Epithelial cell of esophagus (primary cell): ENCODE data around the gene SLC28A3.

ENCODE experiments used
- DNase-seq: peaks from one replicate; pipeline ENCODE4 v3.0.0; 2010; ENCODE audit warnings: low read depth
- H3K4me3 ChIP-seq: 2 replicates; pipeline ENCODE4 v1.5.1; 2011; ENCODE audit warnings: mild to moderate bottlenecking, low read length, control low read depth
- CTCF ChIP-seq: IDR thresholded peaks from 2 replicates; pipeline ENCODE4 v1.5.1; 2011; ENCODE audit warnings: low read depth, mild to moderate bottlenecking, low read length, control low read depth, inconsistent platforms; ENCODE audit not compliant: insufficient read depth; ENCODE audit errors: missing control alignments

SLC28A3 gene

GRCh38 chr9:84327184-84327583 is 13.4 kb downstream of the SLC28A3 start:
- H3K4me3 ChIP-seq, result no peak overlapping the region
- DNase-seq, result no peak
- no peak for TF ChIP-seq CTCF

GRCh38 chr9:84325347-84325973 is 15.1 kb downstream of the SLC28A3 start:
- peak; percentile 91 for DNase-seq
- H3K4me3 ChIP-seq, result no peak overlapping the region
- TF ChIP-seq CTCF, result no peak

GRCh38 chr9:84324811-84325210 is 15.7 kb downstream of the SLC28A3 start:
- no peak overlapping the region for H3K4me3 ChIP-seq
- TF ChIP-seq CTCF, result no peak
- DNase-seq, result no peak

GRCh38 chr9:84323858-84324257 is 16.7 kb downstream of the SLC28A3 start:
- TF ChIP-seq CTCF, result no peak
- no peak overlapping the region for H3K4me3 ChIP-seq
- DNase-seq, result no peak

GRCh38 chr9:84322828-84323227 is 17.7 kb downstream of the SLC28A3 start:
- TF ChIP-seq CTCF, result no peak
- DNase-seq, result peak; percentile 76
- no peak overlapping the region for H3K4me3 ChIP-seq

GRCh38 chr9:84320231-84320630 is 20.3 kb downstream of the SLC28A3 start:
- no peak overlapping the region for H3K4me3 ChIP-seq
- no peak for DNase-seq
- TF ChIP-seq CTCF, result no peak

- H3K4me3 ChIP-seq, result no peak overlapping the region
- no peak for TF ChIP-seq CTCF
- DNase-seq, result no peak
Measured at GRCh38 chr9:84319632-84320031, 20.9 kb downstream of the SLC28A3 start.
